Glomerular visceral epithelial cell (primary cell): ENCODE measurements around the gene CDH5.

Experiments
- DNase-seq: peaks from one replicate; pipeline ENCODE4 v3.0.0-alpha.2; 2016; ENCODE audit errors: extremely low spot score

The CDH5 gene

DNA sequence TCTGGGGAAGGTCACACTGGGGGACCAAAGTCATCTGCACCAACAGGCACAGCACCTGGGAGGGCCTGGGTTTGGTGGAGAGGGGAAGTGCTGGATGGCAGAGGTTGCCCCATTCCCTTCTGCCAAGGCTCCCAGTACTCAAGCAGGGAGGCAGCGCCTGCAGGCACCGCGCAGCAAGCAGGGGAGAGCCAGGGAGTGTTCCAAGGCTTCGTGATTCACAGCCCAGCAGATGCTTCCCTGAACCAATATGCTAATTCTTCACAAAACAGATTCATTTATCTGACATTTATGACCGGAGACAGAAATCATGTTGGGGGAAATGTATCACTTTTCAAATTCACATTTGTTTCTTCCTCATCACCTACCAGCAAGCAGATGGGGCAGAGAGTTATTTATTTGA is 13.4 kb upstream of the CDH5 start:
- DNase-seq = no peak

GRCh38 chr16:66354034-66354909 is 12.2 kb upstream of the CDH5 start:
- no peak for DNase-seq

- no peak for DNase-seq
These were observed 11.0 kb upstream of the CDH5 start for GRCh38 chr16:66355526-66355925.

GRCh38 chr16:66357523-66357928 is 9.0 kb upstream of the CDH5 start:
- DNase-seq = peak; percentile 75

GRCh38 chr16:66358231-66358630 is 8.3 kb upstream of the CDH5 start:
- no peak for DNase-seq

DNA sequence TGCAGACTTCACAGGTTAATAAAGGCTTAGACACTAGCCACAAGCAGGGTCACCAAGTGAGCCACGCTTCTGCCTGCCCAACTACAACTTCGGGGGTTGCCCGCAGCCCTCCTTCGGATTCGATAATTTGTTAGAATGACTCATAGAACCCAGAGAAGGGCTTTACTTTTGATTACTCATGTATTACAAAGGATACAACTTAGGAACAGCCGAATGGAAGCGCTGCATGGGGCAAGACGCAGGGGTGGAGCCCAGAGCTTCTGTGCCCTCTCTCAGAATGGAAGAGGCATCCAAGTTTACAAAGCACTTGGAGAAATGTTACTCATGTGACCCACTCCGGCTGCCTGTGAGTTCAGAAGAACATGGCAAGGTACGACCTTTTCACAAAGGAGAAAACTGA is 7.5 kb upstream of the CDH5 start:
- DNase-seq = peak; percentile 41

DNA sequence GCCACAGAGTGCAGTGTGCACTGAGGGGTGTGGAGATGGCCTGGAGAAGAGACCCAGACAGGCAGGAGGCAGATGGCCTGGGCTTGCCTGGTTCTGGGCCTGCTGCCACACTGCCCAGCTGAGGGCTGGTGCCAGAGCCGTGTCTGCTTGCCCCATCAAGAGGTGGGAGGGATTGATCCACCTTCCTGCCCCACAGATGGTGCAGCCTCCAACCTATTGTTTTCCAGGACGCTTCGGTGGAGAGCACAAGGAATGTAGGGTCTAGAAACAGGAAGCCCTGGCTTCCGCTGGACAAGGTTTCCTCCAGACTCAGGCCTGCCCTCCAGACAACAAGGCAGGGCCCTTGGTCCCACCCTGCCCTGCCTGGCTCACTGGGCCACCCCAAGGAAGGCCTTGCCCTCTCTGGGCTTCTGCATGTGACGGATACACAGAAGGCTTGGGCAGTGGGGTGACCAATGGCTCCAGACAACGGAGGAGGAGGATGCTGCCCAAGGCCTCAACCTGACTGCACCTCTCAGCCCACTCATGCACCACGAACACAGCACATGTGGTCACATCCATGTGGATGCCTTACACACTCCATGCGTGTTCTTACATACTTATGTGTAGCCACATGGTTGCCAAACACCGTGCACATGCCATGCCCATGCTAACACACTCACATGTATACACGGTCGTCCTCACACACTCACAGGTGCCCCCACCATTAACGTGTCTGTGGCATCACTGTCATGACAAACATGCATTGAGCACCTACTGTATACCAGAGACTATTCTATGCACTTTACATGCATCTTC is 6.5 kb upstream of the CDH5 start:
- no peak for DNase-seq

GRCh38 chr16:66360624-66361324 is 5.7 kb upstream of the CDH5 start:
- no peak for DNase-seq

- no peak for DNase-seq
These were observed 4.8 kb upstream of the CDH5 start for GRCh38 chr16:66361604-66362135.

DNA sequence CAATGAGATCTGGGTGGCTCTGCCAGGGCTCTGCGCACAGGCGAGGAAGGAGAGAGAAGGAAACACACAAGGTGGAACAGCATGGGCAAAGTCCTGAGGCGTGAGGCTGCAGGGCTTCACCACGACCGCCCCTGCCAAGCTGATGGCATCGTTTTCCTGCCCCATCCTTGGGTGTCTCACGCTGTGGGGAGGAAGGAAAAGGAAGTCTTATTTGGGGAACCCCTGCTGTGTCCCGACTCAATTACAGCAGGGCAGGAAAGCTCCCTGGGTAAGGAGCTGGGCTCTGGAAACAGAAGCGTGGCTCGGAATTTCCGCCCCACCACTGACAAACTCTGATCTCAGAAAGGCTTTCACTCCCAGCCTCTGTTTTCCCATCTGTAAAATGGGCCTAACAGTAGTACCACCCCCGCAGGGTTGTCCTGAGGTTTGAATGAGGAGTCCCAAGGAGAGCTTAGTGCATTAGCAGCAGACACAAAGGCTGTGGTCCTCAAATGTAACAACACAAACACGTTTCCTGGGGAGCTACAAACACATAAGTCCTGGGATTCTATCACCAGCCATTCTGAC is 3.2 kb upstream of the CDH5 start:
- DNase-seq = no peak

- no peak for DNase-seq
These were observed 2.2 kb upstream of the CDH5 start for GRCh38 chr16:66364117-66364958.

- DNase-seq = no peak
These were observed 1.6 kb upstream of the CDH5 start for GRCh38 chr16:66364959-66365306.

DNA sequence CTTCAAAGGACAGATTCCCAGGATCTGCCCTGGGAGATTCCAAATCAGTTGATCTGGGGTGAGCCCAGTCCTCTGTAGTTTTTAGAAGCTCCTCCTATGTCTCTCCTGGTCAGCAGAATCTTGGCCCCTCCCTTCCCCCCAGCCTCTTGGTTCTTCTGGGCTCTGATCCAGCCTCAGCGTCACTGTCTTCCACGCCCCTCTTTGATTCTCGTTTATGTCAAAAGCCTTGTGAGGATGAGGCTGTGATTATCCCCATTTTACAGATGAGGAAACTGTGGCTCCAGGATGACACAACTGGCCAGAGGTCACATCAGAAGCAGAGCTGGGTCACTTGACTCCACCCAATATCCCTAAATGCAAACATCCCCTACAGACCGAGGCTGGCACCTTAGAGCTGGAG is 840 bp upstream of the CDH5 start:
- DNase-seq = no peak

- DNase-seq = no peak
These were observed 1.7 kb downstream of the CDH5 start for GRCh38 chr16:66367968-66368891.

DNA sequence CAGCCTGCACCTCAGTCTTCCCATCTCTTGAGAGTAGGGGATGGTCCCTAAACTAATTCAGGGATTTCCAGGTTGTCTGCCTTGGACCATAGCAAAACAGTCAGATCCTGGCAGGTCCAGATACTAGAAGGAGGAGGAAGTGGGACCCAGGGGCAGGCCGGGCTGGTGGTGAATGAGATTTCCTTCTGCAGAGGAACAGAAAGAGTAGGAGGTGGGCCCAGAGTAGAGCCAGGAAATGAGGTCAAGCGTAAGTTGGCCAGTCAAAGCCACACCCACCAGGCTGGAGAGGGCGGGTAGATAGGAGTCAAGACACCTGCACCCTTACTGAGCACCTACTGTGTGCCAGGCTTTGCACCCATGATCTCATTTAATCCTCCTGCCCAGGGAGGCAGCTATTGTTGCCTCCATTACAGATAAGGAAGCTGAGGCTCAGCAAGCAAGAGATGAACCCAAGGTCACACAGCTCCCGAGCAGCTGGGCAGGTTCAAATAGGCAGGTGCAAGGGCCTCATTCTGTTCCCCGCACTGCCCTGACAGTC is 2.6 kb downstream of the CDH5 start:
- no peak for DNase-seq

DNA sequence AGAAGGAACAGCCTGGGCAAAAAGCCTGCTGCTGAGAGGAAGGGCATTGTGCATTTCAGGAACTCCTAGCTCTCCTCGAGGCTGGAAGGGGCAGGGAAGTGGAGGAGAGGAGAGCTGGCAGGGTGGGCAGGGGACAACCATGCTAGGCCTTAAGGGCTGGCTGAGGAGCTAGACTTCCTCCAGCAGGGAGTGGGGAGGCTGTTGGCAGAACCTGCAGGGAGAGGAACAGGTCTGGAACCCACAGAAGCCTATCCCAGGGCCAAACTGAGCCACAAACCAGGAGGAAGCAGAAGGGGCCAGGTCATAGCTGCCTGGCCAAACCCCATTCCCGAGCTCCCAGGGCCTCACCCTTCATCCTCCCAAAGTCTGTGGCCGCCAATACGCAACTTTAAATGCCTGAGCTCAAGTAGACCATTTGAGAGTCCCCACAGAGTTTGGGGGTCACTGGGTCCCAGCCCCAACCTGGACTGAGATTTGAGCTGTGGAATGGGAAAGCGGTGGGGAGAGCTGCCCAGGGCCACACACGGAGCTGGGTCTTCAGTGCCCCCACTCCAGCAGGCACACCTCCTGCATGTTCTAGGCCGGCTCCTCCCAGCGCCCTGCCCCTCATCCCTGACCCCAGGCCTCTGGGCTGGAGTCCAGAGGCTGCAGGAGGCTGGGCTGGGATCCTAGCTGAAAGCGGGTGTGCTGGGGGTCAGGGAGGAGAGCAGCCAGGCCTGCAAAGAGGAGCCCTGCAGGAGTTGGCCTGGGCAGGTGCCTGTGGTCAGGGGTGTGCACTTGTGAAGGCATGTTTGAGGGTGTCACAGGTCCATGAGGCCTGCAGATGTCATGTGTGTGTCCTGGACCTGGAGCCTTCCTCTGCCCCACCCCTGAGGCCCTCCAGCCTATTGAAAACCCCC is 4.5 kb downstream of the CDH5 start:
- no peak for DNase-seq

DNA sequence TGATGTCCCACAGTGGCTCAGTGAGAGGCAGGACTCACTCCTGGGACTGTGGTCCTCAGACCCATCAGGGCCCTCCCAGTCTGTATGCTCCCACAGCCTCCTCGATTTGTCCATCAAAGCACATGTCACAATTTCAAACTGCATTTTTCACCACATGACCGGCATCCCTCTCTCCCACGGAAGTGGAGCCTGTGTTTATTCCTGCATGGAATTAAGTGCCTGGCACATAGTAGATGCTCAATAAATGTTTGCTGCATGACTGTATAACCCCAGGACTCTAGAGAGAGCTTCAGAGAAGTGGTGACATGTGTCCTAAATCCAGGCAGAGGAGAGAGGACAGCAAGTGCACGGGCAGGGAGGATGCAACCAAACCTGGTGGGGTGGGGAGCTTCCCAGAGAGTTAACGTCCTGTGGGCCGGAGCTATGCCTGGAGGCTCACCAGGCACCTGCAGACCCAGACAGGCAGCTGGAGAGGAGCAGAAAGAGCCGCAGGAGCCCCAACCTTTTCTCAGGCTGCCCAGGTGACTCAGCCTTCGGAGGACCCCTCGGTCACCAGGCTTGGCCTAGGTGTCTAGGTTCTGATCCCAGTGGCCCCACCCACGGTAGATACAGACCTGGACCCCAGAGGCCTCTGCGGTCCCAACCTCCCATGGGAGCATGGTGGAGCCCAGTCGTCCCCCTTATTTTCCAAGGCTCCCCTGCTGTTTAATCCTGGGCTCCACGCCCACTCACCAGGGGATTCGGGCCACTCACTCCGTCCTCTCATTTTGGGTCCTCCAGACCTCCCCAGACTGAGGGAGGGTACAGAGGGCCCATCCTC is 5.8 kb downstream of the CDH5 start:
- no peak for DNase-seq

GRCh38 chr16:66372898-66373155 is 6.3 kb downstream of the CDH5 start:
- no peak for DNase-seq
